Measurements from ENCODE around the gene GPC6.

The GPC6 gene

GRCh38 chr13:93915269-93915809, 688.7 kb downstream of the GPC6 start:
- no peak for DNase-seq (ENCODE audit: low read depth in 2 of 2)

- DNase-seq (ENCODE audit: low read depth in 2 of 2) = no peak
Observed at GRCh38 chr13:93922063-93922855, 695.7 kb downstream of the GPC6 start.

GRCh38 chr13:93925990-93926389, 699.4 kb downstream of the GPC6 start:
- DNase-seq (ENCODE audit: low read depth in 2 of 2) = no peak

GRCh38 chr13:93926425-93926824, 699.8 kb downstream of the GPC6 start:
- no peak for DNase-seq (ENCODE audit: low read depth in 2 of 2)

- DNase-seq (ENCODE audit: low read depth in 2 of 2) = no peak
Observed at GRCh38 chr13:93927431-93927830, 700.8 kb downstream of the GPC6 start.

- no peak for DNase-seq (ENCODE audit: low read depth in 2 of 2)
Observed at GRCh38 chr13:93932901-93933300, 706.3 kb downstream of the GPC6 start.

GRCh38 chr13:93936901-93937300, 710.3 kb downstream of the GPC6 start:
- no peak for DNase-seq (ENCODE audit: low read depth in 2 of 2)

GRCh38 chr13:93941444-93941843, 714.8 kb downstream of the GPC6 start:
- no peak for DNase-seq (ENCODE audit: low read depth in 2 of 2)

- DNase-seq (ENCODE audit: low read depth in 2 of 2) = no peak
Observed at GRCh38 chr13:93942016-93942415, 715.4 kb downstream of the GPC6 start.

GRCh38 chr13:93945621-93946020, 719.0 kb downstream of the GPC6 start:
- DNase-seq (ENCODE audit: low read depth in 2 of 2) = no peak

GRCh38 chr13:93946994-93947393, 720.4 kb downstream of the GPC6 start:
- no peak for DNase-seq (ENCODE audit: low read depth in 2 of 2)

- DNase-seq (ENCODE audit: low read depth in 2 of 2) = no peak
Observed at GRCh38 chr13:93947651-93948050, 721.0 kb downstream of the GPC6 start.

- no peak for DNase-seq (ENCODE audit: low read depth in 2 of 2)
Observed at GRCh38 chr13:93948162-93948922, 721.7 kb downstream of the GPC6 start.

- DNase-seq (ENCODE audit: low read depth in 2 of 2) = no peak
Observed at GRCh38 chr13:93951108-93951507, 724.5 kb downstream of the GPC6 start.

- DNase-seq (ENCODE audit: low read depth in 2 of 2) = no peak
Observed at GRCh38 chr13:93951951-93952350, 725.3 kb downstream of the GPC6 start.

GRCh38 chr13:93953841-93954240, 727.2 kb downstream of the GPC6 start:
- no peak for DNase-seq (ENCODE audit: low read depth in 2 of 2)

GRCh38 chr13:93955904-93956303, 729.3 kb downstream of the GPC6 start:
- DNase-seq (ENCODE audit: low read depth in 2 of 2) = no peak

- no peak for DNase-seq (ENCODE audit: low read depth in 2 of 2)
Observed at GRCh38 chr13:93956426-93956825, 729.8 kb downstream of the GPC6 start.

- no peak for DNase-seq (ENCODE audit: low read depth in 2 of 2)
Observed at GRCh38 chr13:93957371-93957770, 730.8 kb downstream of the GPC6 start.

- no peak for DNase-seq (ENCODE audit: low read depth in 2 of 2)
Observed at GRCh38 chr13:93959796-93960533, 733.4 kb downstream of the GPC6 start.

- no peak for DNase-seq (ENCODE audit: low read depth in 2 of 2)
Observed at GRCh38 chr13:93963266-93964145, 736.9 kb downstream of the GPC6 start.
